Measurements from ENCODE around the gene ING2.
A peak's percentile ranks its signal among the peaks of the same experiment; 100 is the strongest.

The ING2 gene

GRCh38 chr4:183499801-183500200 lies 5.1 kb upstream of the ING2 start:
- peak; percentile 60 for DNase-seq

- no peak for DNase-seq
These were observed 1.3 kb upstream of the ING2 start for GRCh38 chr4:183503497-183504063.

- peak; percentile 96 for DNase-seq
These were observed 561 bp upstream of the ING2 start for GRCh38 chr4:183504064-183504929.

- peak; percentile 89 for DNase-seq
These were observed 942 bp downstream of the ING2 start for GRCh38 chr4:183505611-183506388.

GRCh38 chr4:183506389-183506735 lies 1.5 kb downstream of the ING2 start:
- DNase-seq: no peak

GRCh38 chr4:183507925-183508696 lies 3.3 kb downstream of the ING2 start:
- DNase-seq: peak; percentile 37

GRCh38 chr4:183508697-183509335 lies 4.0 kb downstream of the ING2 start:
- DNase-seq: no peak

- DNase-seq: peak; percentile 12
These were observed 10.6 kb downstream of the ING2 start for GRCh38 chr4:183515411-183515810.

GRCh38 chr4:183517194-183517593 lies 12.3 kb downstream of the ING2 start:
- no peak for DNase-seq

GRCh38 chr4:183517781-183518180 lies 12.9 kb downstream of the ING2 start:
- no peak for DNase-seq

GRCh38 chr4:183522821-183523220 lies 18.0 kb downstream of the ING2 start:
- DNase-seq: no peak

GRCh38 chr4:183527326-183527725 lies 22.5 kb downstream of the ING2 start:
- no peak for DNase-seq

GRCh38 chr4:183532821-183533220 lies 28.0 kb downstream of the ING2 start:
- no peak for DNase-seq

GRCh38 chr4:183533698-183534097 lies 28.8 kb downstream of the ING2 start:
- no peak for DNase-seq

- no peak for DNase-seq
These were observed 35.7 kb downstream of the ING2 start for GRCh38 chr4:183540410-183541009.

GRCh38 chr4:183541010-183541751 lies 36.3 kb downstream of the ING2 start:
- DNase-seq: no peak

GRCh38 chr4:183541752-183542040 lies 36.8 kb downstream of the ING2 start:
- no peak for DNase-seq

- no peak for DNase-seq
These were observed 38.6 kb downstream of the ING2 start for GRCh38 chr4:183543435-183543834.

- no peak for DNase-seq
These were observed 39.3 kb downstream of the ING2 start for GRCh38 chr4:183544109-183544508.

GRCh38 chr4:183546376-183546775 lies 41.5 kb downstream of the ING2 start:
- no peak for DNase-seq

- no peak for DNase-seq
These were observed 43.4 kb downstream of the ING2 start for GRCh38 chr4:183548306-183548705.

Data from MV-4-11 (cell line).